Measurements from ENCODE around the gene ZFPL1.

- TF ChIP-seq POLR2AphosphoS5 (IDR thresholded peaks at IDR 0.05) (no peak), CTCF (IDR thresholded peaks at IDR 0.05) (no peak), POLR2A (IDR thresholded peaks at IDR 0.05) (no peak), EP300 (IDR thresholded peaks at IDR 0.05) (no peak)
Observed at GRCh38 chr11:65040520-65040846, 43.5 kb upstream of the ZFPL1 start.
